OCI-LY3 (cell line): ENCODE data around the gene UBASH3A.

Experiments
- CTCF ChIP-seq: fragments of 200-600, 300-600 bp; sonication (generic); IDR thresholded peaks from 2 replicates; pipeline ENCODE4 v1.5.1; 2014; ENCODE audit warnings: antibody characterized with exemption, low read length, low read depth
- EZH2phosphoT487 ChIP-seq: fragments of 200-600 bp; shearing (Covaris generic); IDR thresholded peaks from 2 replicates; pipeline ENCODE4 v1.6.1; 2018; ENCODE audit warnings: antibody characterized with exemption, mixed run types, low read depth

DNA sequence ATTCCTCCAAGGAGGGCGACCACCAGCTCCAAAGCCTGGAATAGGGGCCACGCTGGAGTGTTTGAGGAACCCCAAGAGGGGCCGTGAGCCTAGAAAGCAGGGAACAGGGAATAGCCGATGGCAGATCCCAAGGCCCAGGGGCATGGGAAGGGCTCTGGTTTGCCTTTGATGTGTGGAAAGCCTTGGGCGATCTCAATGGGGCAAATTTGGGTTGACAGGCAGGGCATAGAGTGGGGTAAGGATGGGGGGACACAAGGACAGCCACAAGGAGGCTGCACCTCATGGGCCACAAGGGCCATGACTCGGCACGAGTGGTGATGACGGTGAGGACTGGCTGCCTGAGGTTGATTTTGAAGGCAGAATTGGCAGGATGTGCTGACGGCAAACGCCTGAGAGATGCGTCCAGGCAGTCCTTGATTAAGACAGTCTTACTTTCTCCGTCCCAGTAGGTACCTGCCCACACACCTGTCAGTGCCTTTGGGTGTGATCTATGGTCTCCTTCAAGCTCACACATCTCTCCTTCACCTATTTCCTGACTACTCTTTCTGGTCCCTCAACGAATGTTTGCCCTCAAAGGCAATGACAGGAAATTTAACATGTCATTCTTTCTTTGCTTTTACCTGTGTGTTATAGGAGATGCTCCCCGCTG is 5.8 kb upstream of the UBASH3A start:
- TF ChIP-seq CTCF (no peak), EZH2phosphoT487 (no peak)
